Ovary (tissue), 9 donors: Measurements from ENCODE around the gene GSG1L. TPM values are rescaled to one million over a fixed set of nuclear protein-coding genes. Genes with fewer than 3 reads are reported as not detected.

Experiments used
- DNase-seq, 5 donors: peaks; one replicate each; pipeline ENCODE4 v3.0.0-alpha.2; 2019 to 2020
- H3K27ac ChIP-seq, 2 donors: fragments of 200-600 bp; one replicate each; pipeline versions ENCODE4 v1.5.1 to v1.8.0; 2019 to 2022
- H3K27me3 ChIP-seq: fragments of 200-600 bp; one replicate; pipeline ENCODE4 v1.8.0; 2022
- H3K36me3 ChIP-seq: fragments of 200-600 bp; sonication (generic); one replicate; pipeline ENCODE4 v1.5.1; 2019
- H3K4me1 ChIP-seq: one replicate; pipeline ENCODE4 v1.8.1; 2013; ENCODE audit warnings: mild to moderate bottlenecking, moderate library complexity; ENCODE audit not compliant: insufficient read depth
- H3K4me3 ChIP-seq: fragments of 200-600 bp; sonication (generic); one replicate; pipeline ENCODE4 v1.5.1; 2017
- H3K9me3 ChIP-seq, 2 donors: fragments of 200-600 bp in 1 of 2; sonication (generic) in 1 of 2; one replicate each; pipeline versions ENCODE4 v1.5.1 to v1.8.1; 2013 to 2019; ENCODE audit warnings: mild to moderate bottlenecking in 1 of 2, moderate library complexity in 1 of 2
- EP300 ChIP-seq: sonication (generic); formaldehyde crosslinking; IDR thresholded peaks from one replicate; pipeline ENCODE4 v1.6.1; 2017; ENCODE audit warnings: antibody characterized with exemption
- POLR2A ChIP-seq: fragments of 450-650 bp; IDR thresholded peaks from one replicate; pipeline ENCODE4 v1.6.1; 2017; ENCODE audit warnings: antibody characterized with exemption, mild to moderate bottlenecking, moderate library complexity
- WGBS, 3 donors: extraction: QIAGEN DNeasy Blood & Tissue Kit in 1 of 3; methylation state at CpG; one replicate each; pipeline versions ENCODE4 v1.1.5 to v1.1.7; 2013 to 2017; 5-methylcytosine and 5-hydroxymethylcytosine counted together
- intact Hi-C, 4 donors: fragments of 100-400 bp; cut with DNase I; formaldehyde crosslinking; loops; one replicate each; pipeline versions ENCODE4 v1.11.0 to v1.15.1; 2022 to 2023
- polyA plus RNA-seq, 2 donors: library from polyadenylated mRNA; stranded (reverse); fragments of 200-250 nt in 1 of 2; fragments of 350-450 nt in 1 of 2; fragmentation: Illumina TruSeq in 1 of 2; extraction: RNeasy Lipid Tissue Mini Kit (QIAGEN cat#74804) in 1 of 2; gene quantifications; one replicate each; pipeline ENCODE4 v1.2.3, GENCODE V29; 2013 to 2014
- total RNA-seq, 7 donors: library from RNA; depleted of rRNA in 2 of 7; stranded (reverse); fragments of >200 nt in 2 of 7; fragmentation: NEBNext Ultra II Directional in 3 of 7; extraction: Animal tissue kit (Norgen Biotek cat#: 25700) in 3 of 7; gene quantifications; one replicate each; pipeline versions ENCODE4 v1.1.0 to v1.2.4, GENCODE V29; 2016 to 2023
- TF ChIP-seq, protein P1 (sequence below), 3 donors: fragments of 450-650 bp in 2 of 3; fragments of 200-600 bp in 1 of 3; IDR thresholded peaks; one replicate each; pipeline versions ENCODE4 v1.5.1 to v1.8.0; 2016 to 2022; ENCODE audit warnings: antibody characterized with exemption in 3 of 3, mild to moderate bottlenecking in 1 of 3
- donor health status: DM: no; HTN: no; CAD: no; lungs with moderate emphysema.
- donor health status: DM: no; HTN: no; CAD: no.
- donor health status: Bipolar disorder and iron deficiency.
- donor health status: DM: yes; HTN: yes; CAD: no.
- donor health status: DM: no; HTN: no; CAD: no.
- donor health status: DM: yes; HTN: yes; CAD: no.

Gene GSG1L
- total and polyA plus RNA-seq, 9 donors: 0.30 to 1.1 (median 0.46) TPM; not detected in 4

DNA sequence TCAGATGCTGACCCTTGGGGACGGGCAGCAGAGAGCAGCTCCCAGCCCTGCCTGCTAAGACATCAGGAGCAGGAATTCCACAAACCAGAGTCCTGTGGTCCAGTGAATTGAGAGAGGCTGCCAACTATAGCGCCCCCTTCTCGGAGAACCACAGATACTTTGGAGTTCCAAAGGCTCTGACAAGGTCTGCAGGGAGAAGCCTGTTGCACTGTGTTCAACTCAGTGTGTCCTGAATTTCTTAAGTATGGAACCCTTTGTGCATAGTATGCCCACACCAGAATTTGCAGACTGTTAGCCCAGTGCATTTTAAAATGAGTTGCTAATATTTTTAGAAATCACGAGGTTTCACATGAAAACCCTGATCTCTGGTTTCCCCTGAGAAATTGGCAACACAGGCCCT lies 290.2 kb downstream of the GSG1L start:
- Histone ChIP-seq H3K4me1 (no peaks in the 10 kb centered on the region), H3K9me3 (no peaks in the 10 kb centered on the region), H3K36me3 (no peaks in the 10 kb centered on the region), H3K27ac (no peak overlapping the region), H3K27me3 (no peaks in the 10 kb centered on the region), H3K4me3 (no peak overlapping the region)
- no peak for DNase-seq
- whole genome bisulfite sequencing, 3 donors: 96 to 100% (median 98%) methylated on average over 4 of the region's 4 CpGs
- TF ChIP-seq EP300: no peak
- TF ChIP-seq, protein P1, sequence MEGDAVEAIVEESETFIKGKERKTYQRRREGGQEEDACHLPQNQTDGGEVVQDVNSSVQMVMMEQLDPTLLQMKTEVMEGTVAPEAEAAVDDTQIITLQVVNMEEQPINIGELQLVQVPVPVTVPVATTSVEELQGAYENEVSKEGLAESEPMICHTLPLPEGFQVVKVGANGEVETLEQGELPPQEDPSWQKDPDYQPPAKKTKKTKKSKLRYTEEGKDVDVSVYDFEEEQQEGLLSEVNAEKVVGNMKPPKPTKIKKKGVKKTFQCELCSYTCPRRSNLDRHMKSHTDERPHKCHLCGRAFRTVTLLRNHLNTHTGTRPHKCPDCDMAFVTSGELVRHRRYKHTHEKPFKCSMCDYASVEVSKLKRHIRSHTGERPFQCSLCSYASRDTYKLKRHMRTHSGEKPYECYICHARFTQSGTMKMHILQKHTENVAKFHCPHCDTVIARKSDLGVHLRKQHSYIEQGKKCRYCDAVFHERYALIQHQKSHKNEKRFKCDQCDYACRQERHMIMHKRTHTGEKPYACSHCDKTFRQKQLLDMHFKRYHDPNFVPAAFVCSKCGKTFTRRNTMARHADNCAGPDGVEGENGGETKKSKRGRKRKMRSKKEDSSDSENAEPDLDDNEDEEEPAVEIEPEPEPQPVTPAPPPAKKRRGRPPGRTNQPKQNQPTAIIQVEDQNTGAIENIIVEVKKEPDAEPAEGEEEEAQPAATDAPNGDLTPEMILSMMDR (IDR thresholded peaks at IDR 0.05): no peak
- TF ChIP-seq POLR2A: no peak
- intact Hi-C loops: loop anchor here in 1 of 4 donors (10.0 kb wide), 1 partner anchor 59 kb away; no protein-coding TSS in a partner anchor

DNA sequence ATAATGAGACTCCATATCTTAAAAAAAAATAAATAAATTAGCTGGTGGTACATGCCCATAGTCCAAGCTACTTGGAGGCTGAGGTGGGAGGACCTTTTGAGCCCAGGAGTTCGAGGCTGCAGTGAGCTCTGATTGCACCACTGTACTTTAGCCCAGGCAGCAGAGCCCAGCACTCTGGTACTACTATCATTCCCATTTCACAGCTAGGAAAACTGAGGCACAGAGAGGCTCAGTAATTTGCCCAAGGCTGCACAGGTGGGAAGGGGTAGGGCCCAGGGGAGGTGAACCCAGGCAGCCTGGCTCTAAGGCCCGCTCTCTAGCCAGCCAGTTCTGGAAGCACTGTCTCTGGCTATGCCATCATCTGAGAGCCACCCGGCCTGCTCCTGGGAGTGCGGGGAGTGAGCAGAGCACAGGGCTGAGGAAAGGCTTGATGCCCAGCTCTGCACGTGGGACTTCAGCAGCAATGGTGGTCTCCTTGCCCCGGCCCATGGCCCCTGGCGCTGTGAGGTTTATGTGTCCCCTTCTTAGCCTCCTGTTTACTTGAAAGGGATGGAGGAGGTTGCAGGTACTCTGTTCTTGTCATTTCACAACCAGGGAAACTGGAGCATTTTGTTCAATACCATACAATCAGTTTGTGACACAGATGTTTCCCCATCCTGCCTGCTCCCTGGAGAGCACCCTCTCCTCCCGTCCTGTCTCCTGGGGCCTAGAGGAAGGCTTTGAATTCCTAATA lies 291.3 kb downstream of the GSG1L start:
- no peaks in the 10 kb centered on the region for H3K4me1 ChIP-seq
- H3K36me3 ChIP-seq: no peaks in the 10 kb centered on the region
- TF ChIP-seq EP300 (no peak), POLR2A (no peak)
- TF ChIP-seq, protein P1 (IDR thresholded peaks at IDR 0.05): no peak
- no peak for DNase-seq
- H3K4me3 ChIP-seq: no peak overlapping the region
- no peak overlapping the region for H3K27ac ChIP-seq
- 82 to 89% (median 84%) methylated on average over 8 of the region's 8 CpGs for WGBS, 3 donors
- intact Hi-C loops: loop anchor here in 1 of 4 donors (10.0 kb wide), 1 partner anchor 57 kb away; no protein-coding TSS in a partner anchor
- H3K9me3 ChIP-seq: no peaks in the 10 kb centered on the region
- H3K27me3 ChIP-seq: no peaks in the 10 kb centered on the region

DNA sequence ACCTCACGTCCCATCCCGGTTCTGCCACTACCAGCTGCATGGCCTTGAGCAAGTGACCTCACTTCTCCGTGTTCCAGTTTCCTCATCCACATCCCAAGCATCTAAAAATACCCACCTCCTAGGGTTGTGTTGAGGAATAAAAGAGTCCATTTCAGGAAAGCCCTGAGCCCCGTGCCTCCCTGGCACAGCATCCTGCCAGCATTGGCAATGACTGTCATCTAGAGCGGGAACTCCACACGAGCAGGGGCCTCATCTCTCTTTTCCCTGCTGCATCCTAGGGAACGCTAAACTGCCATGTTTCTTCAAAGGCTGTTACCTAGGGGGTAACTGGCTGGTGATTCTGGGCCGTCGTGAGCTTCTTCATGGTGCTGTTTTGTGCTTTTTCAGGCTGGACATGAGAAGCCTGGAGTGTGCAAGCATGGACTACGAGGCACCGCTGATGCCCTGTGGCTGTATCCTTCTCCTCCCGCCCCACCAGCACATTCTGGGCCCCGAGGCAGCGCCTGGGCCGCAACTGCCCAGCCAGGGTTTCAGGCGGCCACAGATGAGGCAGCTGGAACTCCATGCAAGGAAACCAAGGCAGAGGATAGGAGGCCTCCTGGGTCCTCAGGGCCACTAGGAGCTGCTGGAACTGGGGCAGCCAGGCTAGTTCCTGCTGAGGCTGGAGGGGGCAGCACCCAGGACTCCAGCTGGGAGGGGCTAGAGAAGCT lies 292.2 kb downstream of the GSG1L start:
- TF ChIP-seq, protein P1 (IDR thresholded peaks at IDR 0.05): no peak
- TF ChIP-seq EP300 (no peak), POLR2A (no peak)
- DNase-seq: no peak

DNA sequence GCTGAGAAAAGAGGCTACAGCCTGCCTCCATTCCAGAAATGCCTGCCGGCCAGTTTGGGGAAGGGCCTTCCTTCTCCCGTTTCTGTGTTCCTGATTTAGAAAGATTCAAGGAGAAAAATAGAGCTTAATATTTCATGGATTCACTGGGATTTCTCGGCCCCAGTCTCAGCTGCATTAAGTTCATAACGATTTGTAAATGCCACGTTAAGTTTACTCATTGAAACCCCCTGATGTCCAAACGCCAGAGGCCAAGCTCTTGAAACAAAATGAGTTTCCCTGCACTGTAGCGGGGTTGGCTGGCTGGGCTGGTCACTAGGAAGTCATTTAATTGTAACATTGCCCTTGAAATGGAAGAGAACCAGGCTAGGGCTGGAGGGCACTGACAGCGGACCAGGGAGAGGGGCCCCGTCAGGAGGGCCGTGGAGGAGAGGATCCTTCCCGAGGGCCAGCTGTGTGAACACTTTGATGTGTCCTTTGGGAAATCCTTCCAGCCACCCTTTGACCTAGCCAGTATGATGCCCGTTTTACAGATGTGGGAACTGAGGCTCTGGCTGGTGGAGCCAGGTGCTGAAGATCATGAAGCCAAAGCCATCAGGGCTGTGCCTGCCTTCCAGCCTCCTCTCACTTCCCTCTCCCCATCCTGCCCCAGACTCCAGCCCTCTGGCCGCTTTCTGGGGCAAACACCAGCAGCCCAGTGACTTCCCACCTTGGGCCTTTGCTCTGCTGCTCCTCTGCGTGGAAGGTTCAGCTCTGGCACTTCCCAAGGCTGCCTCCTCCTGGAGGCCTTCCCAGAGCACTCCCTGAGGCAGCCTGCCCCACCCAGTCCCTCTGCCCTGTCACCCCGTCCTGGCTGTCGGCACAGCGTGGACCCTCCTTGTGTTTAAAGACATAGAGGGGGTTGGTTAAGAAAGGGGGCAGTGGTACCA lies 293.0 kb downstream of the GSG1L start:
- WGBS, 3 donors: 79 to 82% (median 82%) methylated on average over 17 of the region's 17 CpGs
- no peaks in the 10 kb centered on the region for H3K27me3 ChIP-seq
- intact Hi-C loops: loop anchor here in 1 of 4 donors (10.0 kb wide), 1 partner anchor 56 kb away; no protein-coding TSS in a partner anchor
- no peaks in the 10 kb centered on the region for H3K36me3 ChIP-seq
- H3K4me1 ChIP-seq: no peaks in the 10 kb centered on the region
- no peak overlapping the region for H3K4me3 ChIP-seq
- TF ChIP-seq EP300 (no peak), POLR2A (no peak)
- TF ChIP-seq, protein P1 (IDR thresholded peaks at IDR 0.05): no peak
- no peaks in the 10 kb centered on the region for H3K9me3 ChIP-seq
- DNase-seq: no peak
- no peak overlapping the region for H3K27ac ChIP-seq

More for the DNA sequence above, 292.2 kb downstream of the GSG1L start:
- no peaks in the 10 kb centered on the region for H3K9me3 ChIP-seq
- H3K4me3 ChIP-seq: no peak overlapping the region
- no peaks in the 10 kb centered on the region for H3K27me3 ChIP-seq
- no peaks in the 10 kb centered on the region for H3K4me1 ChIP-seq
- no peaks in the 10 kb centered on the region for H3K36me3 ChIP-seq
- no peak overlapping the region for H3K27ac ChIP-seq
- intact Hi-C loops: loop anchor here in 1 of 4 donors (10.0 kb wide), 1 partner anchor 57 kb away; no protein-coding TSS in a partner anchor
- 85 to 90% (median 85%) methylated on average over 16 of the region's 16 CpGs for WGBS, 3 donors
